Kidney epithelial cell (primary cell): ENCODE results near the gene PACSIN2. TPM values are rescaled to one million over a fixed set of nuclear protein-coding genes. Genes with fewer than 3 reads are reported as not detected.
A peak's percentile ranks its signal among the peaks of the same experiment; 100 is the strongest.

Experiments used
- DNase-seq: peaks from one replicate; pipeline ENCODE4 v3.0.0-alpha.2; 2010; ENCODE audit warnings: low read depth
- H3K27me3 ChIP-seq: 2 replicates; pipeline ENCODE4 v1.6.0; 2011; ENCODE audit warnings: low read length; ENCODE audit not compliant: control insufficient read depth, insufficient read depth
- H3K36me3 ChIP-seq: 2 replicates; pipeline ENCODE4 v1.5.1; 2011; ENCODE audit warnings: low read length; ENCODE audit not compliant: control insufficient read depth, insufficient read depth
- H3K4me3 ChIP-seq: 2 replicates; pipeline ENCODE4 v1.5.1; 2011; ENCODE audit warnings: low read depth, mild to moderate bottlenecking, control low read depth, low read length
- CTCF ChIP-seq: IDR thresholded peaks from 2 replicates; pipeline ENCODE4 v1.5.1; 2011; ENCODE audit warnings: mild to moderate bottlenecking, moderate library complexity, low read length, control low read depth, inconsistent platforms; ENCODE audit not compliant: insufficient read depth, poor library complexity, severe bottlenecking
- total RNA-seq: library from RNA; depleted of rRNA; stranded (reverse); fragments of >200 nt; gene quantifications from 2 replicates; pipeline ENCODE4 v1.2.3, GENCODE V29; 2015

Gene PACSIN2
- total RNA-seq, 1 donor from 2014 or later = 62.9 TPM

GRCh38 chr22:42856865-42857704, 157.9 kb downstream of the PACSIN2 start, which contains the start of gene ARFGAP3:
ARFGAP3 (minus strand) TSS chr22:42857273; CDS start chr22:42857182, 91 bp downstream.
- Histone ChIP-seq H3K36me3 (no peaks in the 10 kb centered on the region), H3K4me3 (peak within 1 kb of the TSS; percentile 73), H3K27me3 (no peaks in the 10 kb centered on the region)
- no peak for TF ChIP-seq CTCF
- DNase-seq = peak; percentile 55

GRCh38 chr22:42856179-42856864, 158.6 kb downstream of the PACSIN2 start:
- no peak for DNase-seq

GRCh38 chr22:42855721-42856120, 159.2 kb downstream of the PACSIN2 start:
- Histone ChIP-seq H3K4me3 (peak overlapping the region; percentile 73), H3K27me3 (no peaks in the 10 kb centered on the region), H3K36me3 (no peaks in the 10 kb centered on the region)
- no peak for TF ChIP-seq CTCF
- DNase-seq = no peak

More at GRCh38 chr22:42856179-42856864, 158.6 kb downstream of the PACSIN2 start:
- no peak for TF ChIP-seq CTCF
- no peaks in the 10 kb centered on the region for H3K27me3 ChIP-seq
- H3K4me3 ChIP-seq = peak overlapping the region; percentile 73
- H3K36me3 ChIP-seq = no peaks in the 10 kb centered on the region

- no peak for TF ChIP-seq CTCF
- Histone ChIP-seq H3K27me3 (no peaks in the 10 kb centered on the region), H3K36me3 (no peaks in the 10 kb centered on the region), H3K4me3 (no peak overlapping the region)
- DNase-seq = no peak
These were observed 159.7 kb downstream of the PACSIN2 start for GRCh38 chr22:42855211-42855610.

- Histone ChIP-seq H3K36me3 (no peaks in the 10 kb centered on the region), H3K4me3 (no peak overlapping the region), H3K27me3 (no peaks in the 10 kb centered on the region)
- no peak for TF ChIP-seq CTCF
- no peak for DNase-seq
These were observed 165.9 kb downstream of the PACSIN2 start for GRCh38 chr22:42848941-42849550.
